HAP-1 (cell line): Measurements from ENCODE around the gene PCDH8.

Experiments
- DNase-seq, 2 experiments: peaks; one replicate each; pipeline ENCODE4 v3.0.0-alpha.2; 2016 to 2020; ENCODE audit warnings: low spot score in 2 of 2
- H3K27me3 ChIP-seq: fragments of 250-450 bp; sonication (Bioruptor Pico); 2 replicates; pipeline ENCODE4 v1.5.1; 2020; ENCODE audit warnings: low read depth, mild to moderate bottlenecking, moderate library complexity
- H3K36me3 ChIP-seq: fragments of 250-450 bp; sonication (Bioruptor Pico); replicated peaks from 2 replicates; pipeline ENCODE4 v1.5.1; 2020; ENCODE audit warnings: mild to moderate bottlenecking
- H3K4me1 ChIP-seq: fragments of 250-450 bp; sonication (Bioruptor Pico); 2 replicates; pipeline ENCODE4 v1.5.1; 2020; ENCODE audit warnings: mild to moderate bottlenecking
- H3K4me3 ChIP-seq: fragments of 250-450 bp; sonication (Bioruptor Pico); 2 replicates; pipeline ENCODE4 v1.5.1; 2020; ENCODE audit warnings: mild to moderate bottlenecking, moderate library complexity
- H3K9me3 ChIP-seq: fragments of 250-450 bp; sonication (Bioruptor Pico); 2 replicates; pipeline ENCODE4 v1.5.1; 2020; ENCODE audit warnings: mild to moderate bottlenecking, moderate library complexity
- in situ Hi-C: fragments of 300-500 bp; cut with MboI; formaldehyde crosslinking; loops from 3 replicates; pipeline ENCODE4 v1.14.3; 2020; ENCODE audit warnings: low sequenced_read_pairs, inconsistent platforms, mixed read lengths

Gene PCDH8

GRCh38 chr13:52847322-52847681 is 1.1 kb downstream of the PCDH8 start:
- in situ Hi-C loops, result no loop called here
- peaks cover 28% of the 10 kb centered on the region for H3K27me3 ChIP-seq
- H3K36me3 ChIP-seq, result no peaks in the 10 kb centered on the region
- H3K4me1 ChIP-seq, result peaks cover 13% of the 10 kb centered on the region
- no peak for DNase-seq
- H3K9me3 ChIP-seq, result no peaks in the 10 kb centered on the region
- no peak overlapping the region for H3K4me3 ChIP-seq

DNA sequence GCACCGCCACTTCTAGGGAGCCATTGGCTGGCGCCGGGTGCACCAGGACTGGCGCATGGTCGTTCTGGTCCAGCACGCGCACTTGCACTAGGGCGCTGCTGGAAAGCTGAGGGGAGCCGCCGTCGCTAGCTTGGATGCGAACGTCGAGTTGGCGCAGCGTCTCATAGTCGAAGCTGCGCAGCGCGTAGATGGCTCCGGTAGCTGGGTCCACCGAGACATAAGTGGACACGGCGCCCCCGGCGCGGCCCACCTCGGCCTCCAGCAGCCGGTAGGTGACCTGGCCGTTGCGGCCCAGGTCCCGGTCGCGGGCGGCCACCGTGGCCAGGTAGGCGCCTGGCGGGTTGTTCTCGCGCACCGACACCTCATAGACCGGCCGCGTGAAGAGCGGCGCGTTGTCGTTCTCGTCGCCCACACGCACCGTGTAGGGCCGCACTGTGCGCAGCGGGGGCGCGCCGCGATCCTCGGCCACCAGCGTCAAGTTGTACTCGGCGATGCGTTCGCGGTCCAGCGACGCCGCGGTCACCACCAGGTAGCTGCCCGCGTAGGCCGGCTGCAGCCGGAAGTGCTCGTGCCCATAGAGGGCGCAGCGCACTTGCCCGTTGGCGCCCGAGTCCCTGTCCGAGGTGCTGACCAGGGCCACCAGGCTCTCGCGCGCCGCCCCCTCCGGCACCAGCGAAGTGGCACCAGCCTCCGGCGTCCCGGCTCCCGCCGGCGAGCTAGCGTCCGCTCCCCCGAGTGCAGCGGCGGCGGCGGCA is 1.7 kb downstream of the PCDH8 start:
- in situ Hi-C loops, result no loop called here
- DNase-seq, result peak in 1 of 2 experiments; percentile 81
- H3K4me3 ChIP-seq, result no peak overlapping the region
- peaks cover 8% of the 10 kb centered on the region for H3K4me1 ChIP-seq
- no peaks in the 10 kb centered on the region for H3K36me3 ChIP-seq
- no peaks in the 10 kb centered on the region for H3K9me3 ChIP-seq
- H3K27me3 ChIP-seq, result peaks cover 28% of the 10 kb centered on the region

GRCh38 chr13:52845766-52846566 is 2.5 kb downstream of the PCDH8 start:
- Histone ChIP-seq H3K4me3 (peak overlapping the region; percentile 9; the same call in 1 of the 2 replicates), H3K9me3 (no peaks in the 10 kb centered on the region)
- in situ Hi-C loops, result no loop called here

DNA sequence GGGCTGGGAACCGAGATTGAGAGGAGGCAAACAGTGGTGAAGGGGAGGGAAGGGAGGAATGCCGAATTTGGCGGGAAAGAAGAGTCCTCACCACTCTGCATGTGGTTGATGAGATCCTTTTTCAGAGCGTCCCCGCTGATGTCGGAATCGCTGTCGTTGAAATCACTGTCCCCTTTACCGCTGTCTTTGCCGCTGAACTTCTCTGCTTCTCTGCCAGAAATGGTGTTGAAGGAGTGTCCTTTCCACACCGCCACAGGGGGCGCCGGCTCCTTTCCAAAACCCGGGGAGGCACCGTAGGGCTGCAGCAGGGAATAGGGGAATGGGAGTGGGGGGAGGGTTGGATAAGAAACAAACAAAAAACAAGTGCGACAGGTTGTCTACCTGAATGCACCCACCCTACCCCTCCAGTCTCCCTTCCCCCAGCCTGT is 3.1 kb downstream of the PCDH8 start:
- no peak for DNase-seq
- Histone ChIP-seq H3K4me1 (no peaks in the 10 kb centered on the region; the same call in 1 of the 2 replicates), H3K9me3 (no peaks in the 10 kb centered on the region), H3K36me3 (no peaks in the 10 kb centered on the region), H3K27me3 (peaks cover 27% of the 10 kb centered on the region), H3K4me3 (no peak overlapping the region)
- in situ Hi-C loops, result no loop called here

More at GRCh38 chr13:52845766-52846566, 2.5 kb downstream of the PCDH8 start:
- DNase-seq, result peak; percentile 70 to 89
- Histone ChIP-seq H3K27me3 (peaks cover 28% of the 10 kb centered on the region), H3K36me3 (no peaks in the 10 kb centered on the region), H3K4me1 (peaks cover 3% of the 10 kb centered on the region; the same call in 1 of the 2 replicates)

GRCh38 chr13:52844836-52845235 is 3.6 kb downstream of the PCDH8 start:
- in situ Hi-C loops, result no loop called here
- Histone ChIP-seq H3K4me3 (no peak overlapping the region), H3K36me3 (no peaks in the 10 kb centered on the region), H3K27me3 (peaks cover 22% of the 10 kb centered on the region), H3K9me3 (no peaks in the 10 kb centered on the region), H3K4me1 (no peaks in the 10 kb centered on the region; the same call in 1 of the 2 replicates)
- no peak for DNase-seq

GRCh38 chr13:52842441-52842840 is 6.0 kb downstream of the PCDH8 start:
- in situ Hi-C loops, result no loop called here
- DNase-seq, result no peak
- no peak overlapping the region for H3K4me3 ChIP-seq
- H3K4me1 ChIP-seq, result no peaks in the 10 kb centered on the region; the same call in 1 of the 2 replicates
- H3K9me3 ChIP-seq, result no peaks in the 10 kb centered on the region
- peaks cover 17% of the 10 kb centered on the region for H3K27me3 ChIP-seq
- no peaks in the 10 kb centered on the region for H3K36me3 ChIP-seq

GRCh38 chr13:52840066-52840465 is 8.4 kb downstream of the PCDH8 start:
- in situ Hi-C loops, result no loop called here

DNA sequence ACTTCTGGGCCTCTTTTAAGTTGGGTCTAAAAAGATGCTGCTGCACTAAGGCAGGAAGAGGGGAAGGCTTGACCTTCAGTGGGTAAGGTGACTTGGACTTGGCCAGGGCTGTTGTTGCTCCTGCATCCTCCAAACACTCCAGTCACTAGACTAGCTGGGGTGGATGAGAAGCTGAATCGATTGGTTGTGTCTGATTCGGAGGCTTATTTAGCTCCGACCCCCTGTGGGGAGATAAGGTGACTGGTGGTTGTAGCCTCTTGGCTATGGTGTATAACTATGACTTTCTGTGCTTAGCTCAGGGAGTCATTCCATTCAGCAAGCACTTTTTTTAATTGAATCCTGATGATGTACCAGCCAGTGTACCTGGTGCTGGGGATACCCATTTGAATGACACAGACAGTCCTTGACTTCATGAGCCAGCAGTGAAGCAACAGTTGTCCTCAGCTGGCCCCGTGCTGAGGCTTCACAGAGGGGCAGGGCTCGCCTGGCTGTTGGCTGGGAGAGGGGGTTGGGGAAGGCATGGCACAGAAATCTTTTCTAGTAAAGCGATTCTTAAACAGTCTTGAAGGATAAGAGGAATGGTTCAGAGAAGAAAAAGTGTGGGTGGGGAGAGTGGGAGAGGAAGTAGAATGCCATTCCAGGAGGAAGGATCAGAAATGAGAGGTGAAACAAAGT is 9.9 kb downstream of the PCDH8 start:
- Histone ChIP-seq H3K4me3 (no peak overlapping the region), H3K4me1 (no peaks in the 10 kb centered on the region), H3K36me3 (no peaks in the 10 kb centered on the region), H3K27me3 (peaks cover 14% of the 10 kb centered on the region), H3K9me3 (no peaks in the 10 kb centered on the region)
- DNase-seq, result no peak
- in situ Hi-C loops, result no loop called here

More at GRCh38 chr13:52840066-52840465, 8.4 kb downstream of the PCDH8 start:
- DNase-seq, result no peak
- Histone ChIP-seq H3K27me3 (peaks cover 17% of the 10 kb centered on the region), H3K4me1 (no peaks in the 10 kb centered on the region), H3K9me3 (no peaks in the 10 kb centered on the region), H3K4me3 (no peak overlapping the region), H3K36me3 (no peaks in the 10 kb centered on the region)

DNA sequence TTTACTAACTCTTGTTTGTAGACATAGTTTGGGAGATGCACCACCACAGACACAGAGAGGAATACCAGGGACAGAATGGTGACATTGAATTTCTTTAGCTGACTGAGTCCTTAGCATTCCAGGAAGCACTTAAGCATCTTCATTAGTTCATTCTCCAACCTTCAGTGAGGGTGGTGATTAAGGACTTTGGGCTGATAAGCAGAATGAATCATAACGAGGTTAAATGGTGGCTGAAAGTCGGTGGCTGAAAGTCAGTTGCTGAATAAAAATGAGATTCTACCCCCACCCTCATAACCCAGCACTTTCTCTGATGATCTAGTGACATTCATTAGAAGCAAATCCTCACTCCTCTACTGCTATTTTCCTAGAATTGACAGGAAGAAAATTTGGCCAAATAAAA is 10.6 kb downstream of the PCDH8 start:
- DNase-seq, result no peak
- Histone ChIP-seq H3K9me3 (no peaks in the 10 kb centered on the region), H3K4me3 (no peak overlapping the region), H3K27me3 (peaks cover 14% of the 10 kb centered on the region), H3K36me3 (no peaks in the 10 kb centered on the region), H3K4me1 (peaks cover 3% of the 10 kb centered on the region)
- in situ Hi-C loops, result no loop called here

GRCh38 chr13:52835071-52835839 is 13.2 kb downstream of the PCDH8 start:
- in situ Hi-C loops, result no loop called here

GRCh38 chr13:52833296-52833875 is 15.1 kb downstream of the PCDH8 start:
- peaks cover 8% of the 10 kb centered on the region for H3K27me3 ChIP-seq
- no peaks in the 10 kb centered on the region for H3K36me3 ChIP-seq
- H3K9me3 ChIP-seq, result no peaks in the 10 kb centered on the region
- peaks cover 12% of the 10 kb centered on the region for H3K4me1 ChIP-seq
- peak in 1 of 2 experiments; percentile 2 for DNase-seq
- in situ Hi-C loops, result no loop called here
- no peak overlapping the region for H3K4me3 ChIP-seq

More at GRCh38 chr13:52835071-52835839, 13.2 kb downstream of the PCDH8 start:
- peak in 1 of 2 experiments; percentile 1 for DNase-seq
- Histone ChIP-seq H3K9me3 (no peaks in the 10 kb centered on the region), H3K4me3 (no peak overlapping the region), H3K27me3 (peaks cover 14% of the 10 kb centered on the region), H3K36me3 (no peaks in the 10 kb centered on the region), H3K4me1 (peaks cover 12% of the 10 kb centered on the region)

GRCh38 chr13:52832313-52832712 is 16.1 kb downstream of the PCDH8 start:
- H3K27me3 ChIP-seq, result no peaks in the 10 kb centered on the region
- H3K9me3 ChIP-seq, result no peaks in the 10 kb centered on the region
- DNase-seq, result peak in 1 of 2 experiments; percentile 36
- no peaks in the 10 kb centered on the region for H3K36me3 ChIP-seq
- H3K4me1 ChIP-seq, result peaks cover 12% of the 10 kb centered on the region
- in situ Hi-C loops, result no loop called here
- no peak overlapping the region for H3K4me3 ChIP-seq

DNA sequence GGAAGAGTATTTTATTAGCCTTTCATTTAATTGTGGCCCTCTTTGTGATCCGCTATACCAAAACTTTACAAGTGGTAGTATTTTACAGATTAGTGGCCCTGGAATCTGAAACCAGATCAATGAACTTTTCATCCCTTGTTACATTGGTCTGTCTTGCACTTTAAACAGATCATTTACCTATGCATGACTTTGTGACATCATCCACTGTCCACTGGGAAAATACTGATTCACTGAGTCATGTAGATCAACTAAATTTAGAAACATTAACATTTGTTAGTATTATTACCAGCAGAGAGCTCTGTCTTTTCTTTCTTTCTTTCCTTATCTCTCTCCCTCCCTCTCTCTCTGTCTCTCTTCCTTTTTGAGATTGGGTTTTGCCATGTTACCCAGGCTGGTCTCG is 17.5 kb downstream of the PCDH8 start:
- no peak overlapping the region for H3K4me3 ChIP-seq
- no peaks in the 10 kb centered on the region for H3K27me3 ChIP-seq
- peaks cover 12% of the 10 kb centered on the region for H3K4me1 ChIP-seq
- DNase-seq, result peak in 1 of 2 experiments; percentile 27
- no peaks in the 10 kb centered on the region for H3K9me3 ChIP-seq
- no peaks in the 10 kb centered on the region for H3K36me3 ChIP-seq
- in situ Hi-C loops, result no loop called here
